MM.1S (cell line): ENCODE results near the gene TCEAL7.

Experiments
- DNase-seq: peaks from one replicate; pipeline ENCODE4 v3.0.0-alpha.2; 2015
- H2AFZ ChIP-seq: fragments of 300-600 bp; sonication (generic); 2 replicates; pipeline ENCODE4 v1.6.0; 2016; ENCODE audit warnings: antibody characterized with exemption, low read length
- H3F3A ChIP-seq: fragments of 300-600 bp; sonication (generic); 2 replicates; pipeline ENCODE4 v1.6.1; 2016; ENCODE audit warnings: mild to moderate bottlenecking, antibody characterized with exemption, low read length, moderate library complexity, mixed read lengths; ENCODE audit not compliant: insufficient read depth
- H3K27ac ChIP-seq: fragments of 300-600 bp; sonication (generic); 2 replicates; pipeline ENCODE4 v1.5.1; 2016; ENCODE audit warnings: mild to moderate bottlenecking, low read length
- H3K27me3 ChIP-seq: fragments of 300-600 bp; sonication (generic); replicated peaks from 2 replicates; pipeline ENCODE4 v1.6.0; 2016; ENCODE audit warnings: low read length; ENCODE audit not compliant: insufficient read depth
- H3K36me3 ChIP-seq: fragments of 300-600 bp; sonication (generic); replicated peaks from 2 replicates; pipeline ENCODE4 v1.6.1; 2016; ENCODE audit warnings: mild to moderate bottlenecking, low read length, mixed read lengths; ENCODE audit not compliant: insufficient read depth
- H3K4me1 ChIP-seq: fragments of 300-600 bp; sonication (generic); 2 replicates; pipeline ENCODE4 v1.6.1; 2016; ENCODE audit warnings: low read length, mixed read lengths
- H3K4me2 ChIP-seq: fragments of 300-600 bp; sonication (generic); 2 replicates; pipeline ENCODE4 v1.6.0; 2016; ENCODE audit warnings: low read depth, low read length
- H3K4me3 ChIP-seq: fragments of 300-600 bp; sonication (generic); 2 replicates; pipeline ENCODE4 v1.5.1; 2016; ENCODE audit warnings: low read length, mixed read lengths
- H3K79me2 ChIP-seq: fragments of 300-600 bp; sonication (generic); 2 replicates; pipeline ENCODE4 v1.6.1; 2016; ENCODE audit warnings: mixed run types, low read length, mixed read lengths
- H3K9ac ChIP-seq: fragments of 300-600 bp; sonication (generic); 2 replicates; pipeline ENCODE4 v1.6.1; 2016; ENCODE audit warnings: low read length, mixed read lengths
- H3K9me2 ChIP-seq: fragments of 300-600 bp; sonication (generic); replicated peaks from 2 replicates; pipeline ENCODE4 v1.6.1; 2016; ENCODE audit warnings: mild to moderate bottlenecking, low read length, mixed read lengths; ENCODE audit not compliant: insufficient read depth
- H3K9me3 ChIP-seq: fragments of 300-600 bp; sonication (generic); replicated peaks from 2 replicates; pipeline ENCODE4 v1.6.1; 2016; ENCODE audit warnings: mild to moderate bottlenecking, low read length, mixed read lengths; ENCODE audit not compliant: insufficient read depth
- H4K20me1 ChIP-seq: fragments of 300-600 bp; sonication (generic); 2 replicates; pipeline ENCODE4 v1.6.1; 2016; ENCODE audit warnings: mild to moderate bottlenecking, low read length, moderate library complexity, mixed read lengths; ENCODE audit not compliant: insufficient read depth
- EZH2 ChIP-seq: fragments of 300-600 bp; sonication (generic); optimal IDR thresholded peaks from 2 replicates; pipeline ENCODE3; 2017; ENCODE audit warnings: low read depth, mild to moderate bottlenecking, antibody characterized with exemption, low read length, mixed read lengths
- EZH2phosphoT487 ChIP-seq: fragments of 300-600 bp; sonication (generic); IDR thresholded peaks from 2 replicates; pipeline ENCODE4 v1.6.1; 2018; ENCODE audit warnings: antibody characterized with exemption, low read length
- TF ChIP-seq, protein P1 (sequence below): fragments of 300-600 bp; sonication (generic); IDR thresholded peaks from 2 replicates; pipeline ENCODE4 v1.5.1; 2016; ENCODE audit warnings: antibody characterized with exemption, low read length, mixed read lengths

The TCEAL7 gene

DNA sequence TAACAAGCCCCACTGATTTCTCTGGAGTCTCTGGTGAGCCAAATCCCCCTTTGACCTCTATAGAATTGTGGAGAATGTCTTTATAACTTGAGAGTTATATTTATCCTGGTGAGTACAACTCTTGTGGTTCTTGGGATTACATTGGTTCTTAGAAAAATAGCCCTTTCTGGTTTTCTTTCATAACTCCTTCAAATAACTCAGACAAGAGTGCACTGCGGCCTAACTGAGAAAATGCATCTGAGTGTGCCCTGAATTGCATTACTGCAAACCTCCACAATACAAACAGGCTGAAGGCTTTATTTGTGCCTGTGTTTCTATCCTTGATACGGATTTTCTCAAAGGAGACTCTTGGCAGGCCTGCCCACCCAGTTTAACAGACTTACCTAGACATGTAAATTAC, 49.0 kb downstream of the TCEAL7 start:
- no peaks in the 10 kb centered on the region for H3K4me1 ChIP-seq
- TF ChIP-seq EZH2 (no peak), EZH2phosphoT487 (no peak)
- TF ChIP-seq, protein P1, sequence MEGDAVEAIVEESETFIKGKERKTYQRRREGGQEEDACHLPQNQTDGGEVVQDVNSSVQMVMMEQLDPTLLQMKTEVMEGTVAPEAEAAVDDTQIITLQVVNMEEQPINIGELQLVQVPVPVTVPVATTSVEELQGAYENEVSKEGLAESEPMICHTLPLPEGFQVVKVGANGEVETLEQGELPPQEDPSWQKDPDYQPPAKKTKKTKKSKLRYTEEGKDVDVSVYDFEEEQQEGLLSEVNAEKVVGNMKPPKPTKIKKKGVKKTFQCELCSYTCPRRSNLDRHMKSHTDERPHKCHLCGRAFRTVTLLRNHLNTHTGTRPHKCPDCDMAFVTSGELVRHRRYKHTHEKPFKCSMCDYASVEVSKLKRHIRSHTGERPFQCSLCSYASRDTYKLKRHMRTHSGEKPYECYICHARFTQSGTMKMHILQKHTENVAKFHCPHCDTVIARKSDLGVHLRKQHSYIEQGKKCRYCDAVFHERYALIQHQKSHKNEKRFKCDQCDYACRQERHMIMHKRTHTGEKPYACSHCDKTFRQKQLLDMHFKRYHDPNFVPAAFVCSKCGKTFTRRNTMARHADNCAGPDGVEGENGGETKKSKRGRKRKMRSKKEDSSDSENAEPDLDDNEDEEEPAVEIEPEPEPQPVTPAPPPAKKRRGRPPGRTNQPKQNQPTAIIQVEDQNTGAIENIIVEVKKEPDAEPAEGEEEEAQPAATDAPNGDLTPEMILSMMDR, result no peak
- no peaks in the 10 kb centered on the region for H3K36me3 ChIP-seq
- H3K9me3 ChIP-seq, result no peaks in the 10 kb centered on the region
- no peaks in the 10 kb centered on the region for H3K27me3 ChIP-seq
- H2AFZ ChIP-seq, result no peak overlapping the region
- no peak overlapping the region for H3K9ac ChIP-seq
- no peak overlapping the region for H3K27ac ChIP-seq
- H4K20me1 ChIP-seq, result no peaks in the 10 kb centered on the region
- no peaks in the 10 kb centered on the region for H3K9me2 ChIP-seq
- H3K79me2 ChIP-seq, result no peaks in the 10 kb centered on the region
- H3K4me3 ChIP-seq, result no peak overlapping the region
- H3K4me2 ChIP-seq, result no peak overlapping the region
- DNase-seq, result no peak
- no peaks in the 10 kb centered on the region for H3F3A ChIP-seq
